GM12865 (cell line): ENCODE measurements around the gene PASK.

Experiments
- DNase-seq: peaks from one replicate; pipeline ENCODE4 v3.0.0; 2010; ENCODE audit warnings: low read depth
- H3K4me3 ChIP-seq: 2 replicates; pipeline ENCODE4 v1.5.1; 2011; ENCODE audit warnings: mild to moderate bottlenecking, low read depth, low read length, control low read depth
- CTCF ChIP-seq: IDR thresholded peaks from 2 replicates; pipeline ENCODE4 v1.5.1; 2011; ENCODE audit warnings: low read length, control low read depth, low read depth, inconsistent platforms; ENCODE audit not compliant: insufficient read depth; ENCODE audit errors: missing control alignments

Gene PASK

GRCh38 chr2:241154915-241155314 is 5.6 kb upstream of the PASK start:
- TF ChIP-seq CTCF = no peak
- DNase-seq = no peak

GRCh38 chr2:241153616-241154015 is 4.3 kb upstream of the PASK start:
- no peak overlapping the region for H3K4me3 ChIP-seq
- no peak for DNase-seq
- TF ChIP-seq CTCF = no peak

More at GRCh38 chr2:241154915-241155314, 5.6 kb upstream of the PASK start:
- no peak overlapping the region for H3K4me3 ChIP-seq

GRCh38 chr2:241151934-241152660 is 2.8 kb upstream of the PASK start:
- no peak for DNase-seq
- no peak for TF ChIP-seq CTCF
- H3K4me3 ChIP-seq = no peak overlapping the region

GRCh38 chr2:241150660-241151530 is 1.6 kb upstream of the PASK start:
- H3K4me3 ChIP-seq = peak overlapping the region; percentile 74
- DNase-seq = no peak
- TF ChIP-seq CTCF = no peak

DNA sequence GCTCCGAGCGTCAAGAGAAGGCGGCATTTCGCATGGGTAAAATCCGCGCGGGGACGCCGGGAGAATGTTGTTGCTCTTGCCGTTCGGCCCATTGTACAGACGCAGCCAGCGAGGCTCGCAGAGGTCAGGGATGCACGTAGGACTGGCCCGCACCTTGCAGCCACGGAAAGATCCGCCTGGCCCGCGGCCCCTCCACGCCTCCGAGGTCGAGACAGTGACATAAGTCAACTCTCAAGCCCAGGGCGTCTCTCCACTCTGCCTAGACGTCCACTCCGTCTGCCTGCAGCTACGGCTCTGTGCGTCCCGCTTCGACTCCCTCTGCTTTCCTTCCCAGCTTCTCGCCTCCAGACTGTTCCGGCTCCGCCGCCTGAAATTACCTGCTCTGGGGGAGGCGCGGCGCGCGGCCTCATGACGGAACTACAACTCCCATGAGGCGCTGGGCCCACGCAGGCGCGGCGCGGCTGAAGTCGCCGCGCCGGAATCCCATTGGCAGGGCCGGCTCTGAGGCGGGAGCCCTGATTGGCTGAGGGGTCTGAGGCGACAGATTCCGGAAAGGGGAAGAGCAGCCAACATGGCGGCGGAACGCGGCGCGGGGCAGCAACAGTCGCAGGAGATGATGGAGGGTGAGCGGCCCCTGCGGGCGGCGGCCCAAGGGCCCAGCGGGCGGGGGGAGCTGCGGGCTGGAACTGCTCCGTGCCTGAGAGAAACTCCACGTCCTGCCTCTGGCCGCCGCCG is 820 bp upstream of the PASK start, which contains the start of gene PPP1R7:
Gene PPP1R7, plus strand, starts transcription at position 543 of the 735 bp plus-strand sequence. Its CDS starts 29 bp downstream, at position 572.
- peak; percentile 44 for TF ChIP-seq CTCF
- peak; percentile 97 for DNase-seq
- peak within 1 kb of the TSS; percentile 87 for H3K4me3 ChIP-seq

DNA sequence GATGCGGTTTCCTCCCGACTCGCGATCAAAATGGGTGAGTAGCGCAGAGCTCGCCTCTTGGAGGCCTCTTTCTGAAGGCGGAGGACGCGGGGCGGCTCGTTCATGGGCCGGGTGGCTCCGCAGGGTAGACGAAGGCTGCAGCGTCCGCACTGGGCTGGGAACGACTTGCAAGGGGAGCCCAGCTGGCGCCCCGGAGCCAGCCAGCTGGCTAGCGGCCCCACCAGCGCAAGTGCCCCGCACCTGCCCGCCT is 328 bp upstream of the PASK start:
- peak overlapping the region; percentile 87 for H3K4me3 ChIP-seq
- DNase-seq = no peak
- TF ChIP-seq CTCF = no peak
